HL-60 (cell line): ENCODE measurements around the gene ADAMTS16.

ENCODE experiments used
- POLR2AphosphoS5 ChIP-seq: IDR thresholded peaks from 2 replicates; pipeline ENCODE4 v1.6.1; 2012; ENCODE audit warnings: low read depth
- SPI1 ChIP-seq: IDR thresholded peaks from 2 replicates; pipeline ENCODE4 v1.6.1; 2012; ENCODE audit warnings: low read depth, mild to moderate bottlenecking, borderline replicate concordance
- TF ChIP-seq, protein P1 (sequence below): IDR thresholded peaks from one replicate; pipeline ENCODE4 v1.5.1; 2011; ENCODE audit warnings: low read length, control low read depth, inconsistent platforms; ENCODE audit not compliant: insufficient read depth
- TF ChIP-seq, protein P2 (sequence below): IDR thresholded peaks from 2 replicates; pipeline ENCODE4 v1.6.1; 2012; ENCODE audit warnings: low read depth; ENCODE audit not compliant: insufficient replicate concordance

DNA sequence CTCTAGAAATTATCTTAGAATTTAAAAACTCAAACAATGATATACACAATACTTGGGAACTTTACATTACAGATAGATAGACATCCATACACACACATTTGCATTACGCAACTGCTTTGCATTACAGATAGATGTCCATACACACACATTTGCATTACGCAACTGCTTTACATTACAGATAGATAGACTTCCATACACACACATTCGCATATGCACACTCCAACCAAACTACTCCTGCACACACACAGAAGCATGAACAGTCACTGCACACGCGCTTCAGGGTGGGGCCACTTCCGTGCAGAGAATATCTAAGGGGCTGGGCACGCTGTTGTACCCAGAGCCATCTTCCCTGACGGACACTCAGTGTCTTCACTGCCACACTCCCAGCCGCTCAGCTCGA is 7.9 kb upstream of the ADAMTS16 start:
- TF ChIP-seq, protein P1, sequence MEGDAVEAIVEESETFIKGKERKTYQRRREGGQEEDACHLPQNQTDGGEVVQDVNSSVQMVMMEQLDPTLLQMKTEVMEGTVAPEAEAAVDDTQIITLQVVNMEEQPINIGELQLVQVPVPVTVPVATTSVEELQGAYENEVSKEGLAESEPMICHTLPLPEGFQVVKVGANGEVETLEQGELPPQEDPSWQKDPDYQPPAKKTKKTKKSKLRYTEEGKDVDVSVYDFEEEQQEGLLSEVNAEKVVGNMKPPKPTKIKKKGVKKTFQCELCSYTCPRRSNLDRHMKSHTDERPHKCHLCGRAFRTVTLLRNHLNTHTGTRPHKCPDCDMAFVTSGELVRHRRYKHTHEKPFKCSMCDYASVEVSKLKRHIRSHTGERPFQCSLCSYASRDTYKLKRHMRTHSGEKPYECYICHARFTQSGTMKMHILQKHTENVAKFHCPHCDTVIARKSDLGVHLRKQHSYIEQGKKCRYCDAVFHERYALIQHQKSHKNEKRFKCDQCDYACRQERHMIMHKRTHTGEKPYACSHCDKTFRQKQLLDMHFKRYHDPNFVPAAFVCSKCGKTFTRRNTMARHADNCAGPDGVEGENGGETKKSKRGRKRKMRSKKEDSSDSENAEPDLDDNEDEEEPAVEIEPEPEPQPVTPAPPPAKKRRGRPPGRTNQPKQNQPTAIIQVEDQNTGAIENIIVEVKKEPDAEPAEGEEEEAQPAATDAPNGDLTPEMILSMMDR = no peak
- TF ChIP-seq POLR2AphosphoS5 = no peak
- no peak for TF ChIP-seq SPI1
- TF ChIP-seq, protein P2, sequence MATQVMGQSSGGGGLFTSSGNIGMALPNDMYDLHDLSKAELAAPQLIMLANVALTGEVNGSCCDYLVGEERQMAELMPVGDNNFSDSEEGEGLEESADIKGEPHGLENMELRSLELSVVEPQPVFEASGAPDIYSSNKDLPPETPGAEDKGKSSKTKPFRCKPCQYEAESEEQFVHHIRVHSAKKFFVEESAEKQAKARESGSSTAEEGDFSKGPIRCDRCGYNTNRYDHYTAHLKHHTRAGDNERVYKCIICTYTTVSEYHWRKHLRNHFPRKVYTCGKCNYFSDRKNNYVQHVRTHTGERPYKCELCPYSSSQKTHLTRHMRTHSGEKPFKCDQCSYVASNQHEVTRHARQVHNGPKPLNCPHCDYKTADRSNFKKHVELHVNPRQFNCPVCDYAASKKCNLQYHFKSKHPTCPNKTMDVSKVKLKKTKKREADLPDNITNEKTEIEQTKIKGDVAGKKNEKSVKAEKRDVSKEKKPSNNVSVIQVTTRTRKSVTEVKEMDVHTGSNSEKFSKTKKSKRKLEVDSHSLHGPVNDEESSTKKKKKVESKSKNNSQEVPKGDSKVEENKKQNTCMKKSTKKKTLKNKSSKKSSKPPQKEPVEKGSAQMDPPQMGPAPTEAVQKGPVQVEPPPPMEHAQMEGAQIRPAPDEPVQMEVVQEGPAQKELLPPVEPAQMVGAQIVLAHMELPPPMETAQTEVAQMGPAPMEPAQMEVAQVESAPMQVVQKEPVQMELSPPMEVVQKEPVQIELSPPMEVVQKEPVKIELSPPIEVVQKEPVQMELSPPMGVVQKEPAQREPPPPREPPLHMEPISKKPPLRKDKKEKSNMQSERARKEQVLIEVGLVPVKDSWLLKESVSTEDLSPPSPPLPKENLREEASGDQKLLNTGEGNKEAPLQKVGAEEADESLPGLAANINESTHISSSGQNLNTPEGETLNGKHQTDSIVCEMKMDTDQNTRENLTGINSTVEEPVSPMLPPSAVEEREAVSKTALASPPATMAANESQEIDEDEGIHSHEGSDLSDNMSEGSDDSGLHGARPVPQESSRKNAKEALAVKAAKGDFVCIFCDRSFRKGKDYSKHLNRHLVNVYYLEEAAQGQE = no peak
